ENCODE data around the gene MTR. TPM values are rescaled to one million over a fixed set of nuclear protein-coding genes. Genes with fewer than 3 reads are reported as not detected.
A peak's percentile ranks its signal among the peaks of the same experiment; 100 is the strongest.

The MTR gene
- total and polyA plus RNA-seq, 9 of the 15 experiments (the other 6 are each of a cell fraction or from before 2014, with no cell fraction given), result 3.4 to 44.3 (median 20.3) TPM

DNA sequence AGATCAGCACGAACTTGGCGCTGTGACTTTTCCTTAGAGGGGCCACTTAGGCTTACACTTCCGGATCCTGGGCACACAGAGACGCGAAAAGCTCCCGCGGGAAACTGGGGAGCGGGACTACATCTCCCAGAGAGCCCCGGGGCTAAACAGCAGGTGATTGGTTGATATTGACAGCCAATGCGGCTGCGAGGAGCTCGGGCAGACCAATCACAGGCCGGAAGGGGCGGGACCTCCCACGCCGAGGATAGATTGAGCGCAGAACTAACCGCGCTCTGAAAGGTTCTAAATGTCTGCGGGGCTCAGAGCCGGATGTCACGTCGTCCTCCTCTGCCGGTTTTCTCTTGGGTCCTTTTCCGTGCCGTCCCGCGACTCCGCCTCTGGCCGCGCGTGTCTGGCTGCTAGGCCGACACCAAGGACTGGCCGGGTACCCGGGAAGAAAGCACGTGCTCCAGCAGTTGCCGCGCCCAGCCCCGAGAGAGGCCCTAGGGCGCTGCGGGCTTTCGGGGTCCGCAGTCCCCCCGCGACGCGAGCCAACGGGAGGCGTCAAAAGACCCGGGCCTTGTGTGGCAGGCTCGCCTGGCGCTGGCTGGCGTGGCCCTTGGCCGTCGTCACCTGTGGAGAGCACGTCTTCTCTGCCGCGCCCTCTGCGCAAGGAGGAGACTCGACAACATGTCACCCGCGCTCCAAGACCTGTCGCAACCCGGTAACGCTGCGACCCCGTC, at the start of gene MTR (continued):
- TF ChIP-seq ZNF395 (CRISPR knock-in tag; IDR thresholded peaks at IDR 0.05) (peak; percentile 60; the same call in 1 of the 2 replicates), HES1 (IDR thresholded peaks at IDR 0.05; ENCODE audit: low read depth) (no peak), ILF3 (IDR thresholded peaks at IDR 0.05; ENCODE audit: borderline replicate concordance) (no peak), NONO (IDR thresholded peaks at IDR 0.05; ENCODE audit: low read depth in 2 of 2, low read length in 1 of 2) (0 out of 4 replicates have a peak, but pooled peaks of 1 of the 2 experiments have one; percentile 15), KLF6 (CRISPR knock-in tag; IDR thresholded peaks at IDR 0.05; ENCODE audit: borderline replicate concordance) (peak; percentile 56; the same call in 1 of the 2 replicates), TCF7L2 (IDR thresholded peaks at IDR 0.05; ENCODE audit: low read depth, low read length) (no peak), PCBP2 (IDR thresholded peaks at IDR 0.05; ENCODE audit: low read depth, low read length, poor library complexity, severe bottlenecking) (no peak), SAFB2 (IDR thresholded peaks at IDR 0.05; ENCODE audit: borderline replicate concordance, low read depth, low read length, severe bottlenecking) (no peak), NR0B1 (IDR thresholded peaks at IDR 0.05; ENCODE audit: partially characterized antibody) (no peak), ZNF274 (IDR thresholded peaks at IDR 0.05; ENCODE audit: borderline replicate concordance, low read depth, low read length) (no peak), SIX5 (IDR thresholded peaks at IDR 0.05; ENCODE audit: borderline replicate concordance in 1 of 2, insufficient read depth in 1 of 2, low read depth in 1 of 2, low read length in 2 of 2) (peak; percentile 84 to 92), MYC (IDR thresholded peaks at IDR 0.05; ENCODE audit: low read depth, low read length) (peak; percentile 93), MYC (CRISPR knock-in tag; IDR thresholded peaks at IDR 0.05; ENCODE audit: borderline replicate concordance, low read depth) (peak; percentile 99), NR4A1 (CRISPR knock-in tag; IDR thresholded peaks at IDR 0.05) (peak; percentile 75), NR4A1 (tag; IDR thresholded peaks at IDR 0.05) (0 out of 2 replicates have a peak, but pooled peaks have one; percentile 13), ZNF41 (CRISPR knock-in tag; conservative IDR thresholded peaks at IDR 0.05) (no peak; the same call in 1 of the 2 replicates), ZBTB7A (IDR thresholded peaks at IDR 0.05; ENCODE audit: borderline replicate concordance, control insufficient read depth, low read depth, low read length) (no peak), LEF1 (IDR thresholded peaks at IDR 0.05) (no peak), POLR2G (IDR thresholded peaks at IDR 0.05; ENCODE audit: low read depth, low read length) (peak; percentile 99)
- TF ChIP-seq, protein P1, sequence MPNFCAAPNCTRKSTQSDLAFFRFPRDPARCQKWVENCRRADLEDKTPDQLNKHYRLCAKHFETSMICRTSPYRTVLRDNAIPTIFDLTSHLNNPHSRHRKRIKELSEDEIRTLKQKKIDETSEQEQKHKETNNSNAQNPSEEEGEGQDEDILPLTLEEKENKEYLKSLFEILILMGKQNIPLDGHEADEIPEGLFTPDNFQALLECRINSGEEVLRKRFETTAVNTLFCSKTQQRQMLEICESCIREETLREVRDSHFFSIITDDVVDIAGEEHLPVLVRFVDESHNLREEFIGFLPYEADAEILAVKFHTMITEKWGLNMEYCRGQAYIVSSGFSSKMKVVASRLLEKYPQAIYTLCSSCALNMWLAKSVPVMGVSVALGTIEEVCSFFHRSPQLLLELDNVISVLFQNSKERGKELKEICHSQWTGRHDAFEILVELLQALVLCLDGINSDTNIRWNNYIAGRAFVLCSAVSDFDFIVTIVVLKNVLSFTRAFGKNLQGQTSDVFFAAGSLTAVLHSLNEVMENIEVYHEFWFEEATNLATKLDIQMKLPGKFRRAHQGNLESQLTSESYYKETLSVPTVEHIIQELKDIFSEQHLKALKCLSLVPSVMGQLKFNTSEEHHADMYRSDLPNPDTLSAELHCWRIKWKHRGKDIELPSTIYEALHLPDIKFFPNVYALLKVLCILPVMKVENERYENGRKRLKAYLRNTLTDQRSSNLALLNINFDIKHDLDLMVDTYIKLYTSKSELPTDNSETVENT (CRISPR knock-in tag; IDR thresholded peaks at IDR 0.05), result no peak

All from K562 (cell line).